ENCODE data around the gene PPM1H.

Gene PPM1H

GRCh38 chr12:62868820-62869219 is 66.1 kb downstream of the PPM1H start:
- DNase-seq: no peak

GRCh38 chr12:62866451-62867082 is 68.4 kb downstream of the PPM1H start:
- DNase-seq: peak; percentile 83

GRCh38 chr12:62865937-62866336 is 69.0 kb downstream of the PPM1H start:
- DNase-seq: peak; percentile 33

GRCh38 chr12:62865065-62865464 is 69.9 kb downstream of the PPM1H start:
- DNase-seq: no peak

GRCh38 chr12:62862259-62862881 is 72.6 kb downstream of the PPM1H start:
- DNase-seq: peak; percentile 61

GRCh38 chr12:62861586-62861985 is 73.4 kb downstream of the PPM1H start:
- DNase-seq: no peak

GRCh38 chr12:62860501-62861411 is 74.2 kb downstream of the PPM1H start:
- DNase-seq: no peak

- DNase-seq: no peak
Observed at GRCh38 chr12:62860020-62860419, 74.9 kb downstream of the PPM1H start.

- DNase-seq: no peak
Observed at GRCh38 chr12:62859321-62859737, 75.6 kb downstream of the PPM1H start.

GRCh38 chr12:62856454-62856853 is 78.5 kb downstream of the PPM1H start:
- no peak for DNase-seq

- no peak for DNase-seq
Observed at GRCh38 chr12:62854024-62854423, 80.9 kb downstream of the PPM1H start.

- no peak for DNase-seq
Observed at GRCh38 chr12:62849398-62849797, 85.6 kb downstream of the PPM1H start.

GRCh38 chr12:62848418-62848817 is 86.5 kb downstream of the PPM1H start:
- peak; percentile 84 for DNase-seq

GRCh38 chr12:62847709-62848108 is 87.2 kb downstream of the PPM1H start:
- DNase-seq: no peak

GRCh38 chr12:62846491-62846890 is 88.5 kb downstream of the PPM1H start:
- DNase-seq: peak; percentile 56

GRCh38 chr12:62844915-62845314 is 90.0 kb downstream of the PPM1H start:
- DNase-seq: no peak

GRCh38 chr12:62843716-62844115 is 91.2 kb downstream of the PPM1H start:
- DNase-seq: no peak

GRCh38 chr12:62841846-62842245 is 93.1 kb downstream of the PPM1H start:
- DNase-seq: no peak

GRCh38 chr12:62840806-62841205 is 94.1 kb downstream of the PPM1H start:
- no peak for DNase-seq

- peak; percentile 21 for DNase-seq
Observed at GRCh38 chr12:62839869-62840660, 94.9 kb downstream of the PPM1H start.

- peak; percentile 14 for DNase-seq
Observed at GRCh38 chr12:62834971-62835547, 99.9 kb downstream of the PPM1H start.

GRCh38 chr12:62834406-62834805 is 100.5 kb downstream of the PPM1H start:
- no peak for DNase-seq

- no peak for DNase-seq
Observed at GRCh38 chr12:62833634-62834033, 101.3 kb downstream of the PPM1H start.

Data from fibroblast of skin of right quadriceps (primary cell).